ENCODE data around the gene RNPS1.

RNPS1 gene

GRCh38 chr16:2213817-2214718 lies 53.9 kb downstream of the RNPS1 start:
- no peak for DNase-seq (ENCODE audit: low spot score)

- no peak for DNase-seq (ENCODE audit: low spot score)
Measured at GRCh38 chr16:2212362-2213324, 55.3 kb downstream of the RNPS1 start.

- no peak for DNase-seq (ENCODE audit: low spot score)
Measured at GRCh38 chr16:2211923-2212347, 56.0 kb downstream of the RNPS1 start.

GRCh38 chr16:2210386-2211365 lies 57.2 kb downstream of the RNPS1 start, which contains the start of gene BRICD5:
BRICD5 (minus strand) TSS chr16:2210863; CDS start chr16:2210833, 30 bp downstream.
- no peak for DNase-seq (ENCODE audit: low spot score)

GRCh38 chr16:2210009-2210332 lies 58.0 kb downstream of the RNPS1 start:
- no peak for DNase-seq (ENCODE audit: low spot score)

- DNase-seq (ENCODE audit: low spot score) = no peak
Measured at GRCh38 chr16:2209258-2210008, 58.5 kb downstream of the RNPS1 start.

- DNase-seq (ENCODE audit: low spot score) = no peak
Measured at GRCh38 chr16:2208772-2209171, 59.2 kb downstream of the RNPS1 start.

GRCh38 chr16:2208308-2208707 lies 59.6 kb downstream of the RNPS1 start:
- DNase-seq (ENCODE audit: low spot score) = no peak

GRCh38 chr16:2207872-2208271 lies 60.1 kb downstream of the RNPS1 start:
- DNase-seq (ENCODE audit: low spot score) = no peak

- no peak for DNase-seq (ENCODE audit: low spot score)
Measured at GRCh38 chr16:2206780-2207433, 61.0 kb downstream of the RNPS1 start.

- DNase-seq (ENCODE audit: low spot score) = no peak
Measured at GRCh38 chr16:2206420-2206779, 61.5 kb downstream of the RNPS1 start.

- no peak for DNase-seq (ENCODE audit: low spot score)
Measured at GRCh38 chr16:2205967-2206313, 62.0 kb downstream of the RNPS1 start.

GRCh38 chr16:2205104-2205966 lies 62.6 kb downstream of the RNPS1 start, which contains the start of gene MLST8:
MLST8 (plus strand) TSS chr16:2205454; CDS start chr16:2206086, 632 bp downstream.
- DNase-seq (ENCODE audit: low spot score) = peak; percentile 95

GRCh38 chr16:2204416-2205103 lies 63.4 kb downstream of the RNPS1 start:
- DNase-seq (ENCODE audit: low spot score) = no peak

Data from left forelimb (tissue), 1 donor.